ENCODE results near the gene SORL1. TPM values are rescaled to one million over a fixed set of nuclear protein-coding genes. Genes with fewer than 3 reads are reported as not detected.

The SORL1 gene
- total RNA-seq, 4 donors from 2014 or later: 3.0 to 12.3 (median 8.1) TPM

DNA sequence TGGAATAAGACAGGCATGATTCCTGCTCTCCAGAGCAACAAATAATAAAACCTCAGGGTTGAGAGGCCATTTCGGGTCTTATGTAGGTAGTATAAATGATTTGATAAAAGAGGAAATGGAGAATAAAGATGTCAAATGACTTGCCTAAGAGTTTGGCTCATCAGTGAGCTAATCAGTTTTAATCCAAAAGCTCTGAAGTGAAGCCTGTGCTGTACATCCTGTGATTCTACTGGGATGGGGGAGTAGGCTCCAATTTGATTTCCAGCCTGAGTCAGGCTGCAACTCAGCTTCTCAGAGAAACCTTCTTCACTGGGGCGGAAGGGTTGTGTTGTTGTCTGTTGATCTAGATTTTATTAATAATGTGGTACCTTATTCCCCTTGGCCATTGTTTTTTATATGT lies 192.9 kb downstream of the SORL1 start:
- H3K9me3 ChIP-seq: no peaks in the 10 kb centered on the region
- H3K4me1 ChIP-seq: no peaks in the 10 kb centered on the region
- DNase-seq (ENCODE audit: extremely low spot score): no peak
- intact Hi-C loops (cut with DNase I): no loop called here
- H3K4me3 ChIP-seq: no peak overlapping the region
- WGBS: 77% methylated on average over 2 of the region's 2 CpGs
- H3K36me3 ChIP-seq: no peaks in the 10 kb centered on the region
- TF ChIP-seq EP300 (IDR thresholded peaks at IDR 0.05) (no peak), POLR2AphosphoS5 (IDR thresholded peaks at IDR 0.05) (no peak), POLR2A (IDR thresholded peaks at IDR 0.05; ENCODE audit: low read depth) (no peak)
- TF ChIP-seq, protein P1, sequence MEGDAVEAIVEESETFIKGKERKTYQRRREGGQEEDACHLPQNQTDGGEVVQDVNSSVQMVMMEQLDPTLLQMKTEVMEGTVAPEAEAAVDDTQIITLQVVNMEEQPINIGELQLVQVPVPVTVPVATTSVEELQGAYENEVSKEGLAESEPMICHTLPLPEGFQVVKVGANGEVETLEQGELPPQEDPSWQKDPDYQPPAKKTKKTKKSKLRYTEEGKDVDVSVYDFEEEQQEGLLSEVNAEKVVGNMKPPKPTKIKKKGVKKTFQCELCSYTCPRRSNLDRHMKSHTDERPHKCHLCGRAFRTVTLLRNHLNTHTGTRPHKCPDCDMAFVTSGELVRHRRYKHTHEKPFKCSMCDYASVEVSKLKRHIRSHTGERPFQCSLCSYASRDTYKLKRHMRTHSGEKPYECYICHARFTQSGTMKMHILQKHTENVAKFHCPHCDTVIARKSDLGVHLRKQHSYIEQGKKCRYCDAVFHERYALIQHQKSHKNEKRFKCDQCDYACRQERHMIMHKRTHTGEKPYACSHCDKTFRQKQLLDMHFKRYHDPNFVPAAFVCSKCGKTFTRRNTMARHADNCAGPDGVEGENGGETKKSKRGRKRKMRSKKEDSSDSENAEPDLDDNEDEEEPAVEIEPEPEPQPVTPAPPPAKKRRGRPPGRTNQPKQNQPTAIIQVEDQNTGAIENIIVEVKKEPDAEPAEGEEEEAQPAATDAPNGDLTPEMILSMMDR (IDR thresholded peaks at IDR 0.05): no peak
- H3K27ac ChIP-seq (replicated peaks in 1 of 4): no peak overlapping the region
- H3K27me3 ChIP-seq: no peaks in the 10 kb centered on the region

DNA sequence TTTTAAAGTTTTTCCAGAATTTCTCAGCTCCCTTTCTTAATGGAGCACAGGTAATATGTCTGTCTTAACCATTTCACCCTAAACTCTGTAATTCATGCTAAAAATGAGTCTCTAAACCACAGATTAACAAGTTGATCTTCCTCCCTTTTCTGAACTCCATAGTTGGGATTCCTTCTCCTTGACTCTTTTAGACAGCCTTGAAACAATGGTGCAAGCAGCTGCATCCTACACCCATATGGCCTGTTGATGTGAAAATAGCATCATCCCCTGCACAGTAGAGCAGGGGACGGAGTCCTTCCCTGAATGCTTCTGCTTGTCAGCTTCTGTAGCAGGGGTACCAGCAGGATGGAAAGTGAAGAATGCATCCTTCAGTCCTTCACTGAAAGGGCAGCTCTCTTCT lies 193.5 kb downstream of the SORL1 start:
- intact Hi-C loops (cut with DNase I): no loop called here
- 73% methylated on average over 1 of the region's 1 CpG for WGBS

DNA sequence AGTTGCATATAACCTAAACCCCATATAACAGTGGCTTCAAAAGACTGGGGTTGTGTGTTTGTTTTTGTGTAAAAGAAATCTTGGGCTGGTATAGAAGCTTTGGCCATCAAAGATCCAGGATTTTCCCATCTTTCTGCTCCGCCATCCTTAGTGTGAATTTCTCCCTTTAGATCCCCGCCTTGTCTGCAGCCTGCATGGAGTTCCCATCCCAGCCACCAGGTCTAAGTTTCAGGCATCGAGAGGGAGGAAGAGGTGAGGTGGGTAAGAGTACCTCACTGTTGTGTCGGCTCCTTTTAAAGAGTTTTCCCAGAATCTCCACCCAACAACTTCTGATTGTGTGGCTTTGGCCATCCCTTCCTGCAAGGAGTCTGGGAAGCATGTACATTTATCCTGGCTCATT lies 196.2 kb downstream of the SORL1 start:
- H3K4me1 ChIP-seq: peaks cover 0 to 4% (median 0%) of the 10 kb centered on the region in 4 donors
- WGBS: 93% methylated on average over 4 of the region's 4 CpGs
- no peak overlapping the region for H3K4me3 ChIP-seq

More for the DNA sequence above, 193.5 kb downstream of the SORL1 start:
- Histone ChIP-seq H3K4me3 (no peak overlapping the region), H3K36me3 (no peaks in the 10 kb centered on the region), H3K27ac (replicated peaks in 1 of 4) (no peak overlapping the region), H3K27me3 (no peaks in the 10 kb centered on the region), H3K9me3 (no peaks in the 10 kb centered on the region), H3K4me1 (no peaks in the 10 kb centered on the region)
- no peak for DNase-seq (ENCODE audit: extremely low spot score)
- TF ChIP-seq EP300 (IDR thresholded peaks at IDR 0.05): no peak
- TF ChIP-seq POLR2AphosphoS5 (IDR thresholded peaks at IDR 0.05): no peak
- TF ChIP-seq, protein P1 (IDR thresholded peaks at IDR 0.05): no peak
- no peak for TF ChIP-seq POLR2A (IDR thresholded peaks at IDR 0.05; ENCODE audit: low read depth)

GRCh38 chr11:121649798-121650197 lies 197.7 kb downstream of the SORL1 start:
- no peak for DNase-seq (ENCODE audit: extremely low spot score)
- H3K36me3 ChIP-seq: no peaks in the 10 kb centered on the region
- H3K4me3 ChIP-seq: no peak overlapping the region
- no peaks in the 10 kb centered on the region for H3K9me3 ChIP-seq
- no peak for TF ChIP-seq POLR2A (IDR thresholded peaks at IDR 0.05; ENCODE audit: low read depth)
- TF ChIP-seq, protein P1 (IDR thresholded peaks at IDR 0.05): no peak
- no peak for TF ChIP-seq POLR2AphosphoS5 (IDR thresholded peaks at IDR 0.05)
- TF ChIP-seq EP300 (IDR thresholded peaks at IDR 0.05): no peak
- intact Hi-C loops (cut with DNase I): loop anchor here (5.0 to 10.0 kb wide), 2 partner anchors 185 to 373 kb away; no protein-coding TSS in a partner anchor
- WGBS: 85% methylated on average over 6 of the region's 6 CpGs
- peaks cover 0 to 12% (median 8%) of the 10 kb centered on the region in 4 donors for H3K4me1 ChIP-seq
- no peak overlapping the region for H3K27ac ChIP-seq (replicated peaks in 1 of 4)
- H3K27me3 ChIP-seq: no peaks in the 10 kb centered on the region

More for the DNA sequence above, 196.2 kb downstream of the SORL1 start:
- intact Hi-C loops (cut with DNase I): no loop called here
- Histone ChIP-seq H3K27ac (replicated peaks in 1 of 4) (no peak overlapping the region), H3K36me3 (no peaks in the 10 kb centered on the region), H3K27me3 (no peaks in the 10 kb centered on the region), H3K9me3 (no peaks in the 10 kb centered on the region)
- TF ChIP-seq EP300 (IDR thresholded peaks at IDR 0.05): no peak
- TF ChIP-seq, protein P1 (IDR thresholded peaks at IDR 0.05): no peak
- TF ChIP-seq POLR2AphosphoS5 (IDR thresholded peaks at IDR 0.05): no peak
- TF ChIP-seq POLR2A (IDR thresholded peaks at IDR 0.05; ENCODE audit: low read depth): no peak
- DNase-seq (ENCODE audit: extremely low spot score): no peak
